Esophagus muscularis mucosa (tissue), 3 donors: ENCODE results near the gene PLXNA3.

Experiments
- POLR2A ChIP-seq: fragments of 450-650 bp; IDR thresholded peaks from one replicate; pipeline ENCODE4 v1.6.1; 2017; ENCODE audit warnings: antibody characterized with exemption, moderate library complexity, mild to moderate bottlenecking, low read depth
- TF ChIP-seq, protein P1 (sequence below), 3 experiments: fragments of 200-600 bp in 2 of 3; fragments of 450-650 bp in 1 of 3; sonication (generic) in 2 of 3; IDR thresholded peaks; one replicate each; pipeline ENCODE4 v1.5.1; 2017 to 2019; ENCODE audit warnings: antibody characterized with exemption in 3 of 3, mild to moderate bottlenecking in 2 of 3, moderate library complexity in 1 of 3

DNA sequence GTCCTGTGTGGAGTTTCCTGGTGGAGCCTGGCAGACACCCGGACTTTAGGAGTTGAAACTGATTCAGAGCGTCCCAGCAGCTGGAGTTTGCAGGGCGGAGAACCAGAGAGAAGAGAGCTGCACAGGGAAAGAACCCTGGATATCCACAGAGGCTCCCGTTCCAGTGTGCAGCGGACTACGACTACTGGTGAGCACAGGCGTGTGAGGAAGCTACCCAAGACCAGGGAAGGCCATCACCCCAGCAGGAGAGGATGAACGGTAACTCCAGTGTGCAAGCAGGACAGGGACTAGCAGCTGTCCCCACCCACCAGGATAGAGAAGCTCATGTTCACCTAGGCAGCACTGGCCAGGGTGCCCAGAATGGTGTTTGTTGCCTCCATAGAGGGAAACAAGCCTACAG, 18.7 kb downstream of the PLXNA3 start:
- TF ChIP-seq POLR2A = no peak
- TF ChIP-seq, protein P1, sequence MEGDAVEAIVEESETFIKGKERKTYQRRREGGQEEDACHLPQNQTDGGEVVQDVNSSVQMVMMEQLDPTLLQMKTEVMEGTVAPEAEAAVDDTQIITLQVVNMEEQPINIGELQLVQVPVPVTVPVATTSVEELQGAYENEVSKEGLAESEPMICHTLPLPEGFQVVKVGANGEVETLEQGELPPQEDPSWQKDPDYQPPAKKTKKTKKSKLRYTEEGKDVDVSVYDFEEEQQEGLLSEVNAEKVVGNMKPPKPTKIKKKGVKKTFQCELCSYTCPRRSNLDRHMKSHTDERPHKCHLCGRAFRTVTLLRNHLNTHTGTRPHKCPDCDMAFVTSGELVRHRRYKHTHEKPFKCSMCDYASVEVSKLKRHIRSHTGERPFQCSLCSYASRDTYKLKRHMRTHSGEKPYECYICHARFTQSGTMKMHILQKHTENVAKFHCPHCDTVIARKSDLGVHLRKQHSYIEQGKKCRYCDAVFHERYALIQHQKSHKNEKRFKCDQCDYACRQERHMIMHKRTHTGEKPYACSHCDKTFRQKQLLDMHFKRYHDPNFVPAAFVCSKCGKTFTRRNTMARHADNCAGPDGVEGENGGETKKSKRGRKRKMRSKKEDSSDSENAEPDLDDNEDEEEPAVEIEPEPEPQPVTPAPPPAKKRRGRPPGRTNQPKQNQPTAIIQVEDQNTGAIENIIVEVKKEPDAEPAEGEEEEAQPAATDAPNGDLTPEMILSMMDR (IDR thresholded peaks at IDR 0.05) = no peak
